Nucleus accumbens (tissue), 56 donors: Measurements from ENCODE around the gene PLA2G2F.

Experiments used
- DNase-seq, 56 donors: peaks; one replicate each; lab custom pipeline; 2025; lab: John Stamatoyannopoulos, UW

The PLA2G2F gene

DNA sequence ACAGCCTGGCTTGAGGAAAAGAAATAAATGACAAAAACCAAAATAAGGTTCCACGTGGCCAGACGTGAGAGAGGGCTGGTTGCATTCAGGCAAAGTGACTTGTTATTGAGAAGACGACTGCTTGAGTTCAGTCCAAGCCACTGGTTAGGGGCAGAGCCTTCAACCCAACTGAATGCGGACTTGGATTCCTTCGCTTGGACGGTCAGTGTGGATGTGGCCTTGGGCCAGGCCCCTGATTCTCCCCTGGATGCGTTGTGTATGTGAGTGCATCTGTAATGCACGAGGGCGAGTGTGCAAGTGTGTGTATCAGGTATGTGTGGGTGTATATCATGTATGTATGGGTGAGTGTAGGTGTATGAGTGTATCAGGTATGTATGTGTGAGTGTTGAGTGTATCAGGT, 1.9 kb downstream of the PLA2G2F start:
- DNase-seq: no peak

DNA sequence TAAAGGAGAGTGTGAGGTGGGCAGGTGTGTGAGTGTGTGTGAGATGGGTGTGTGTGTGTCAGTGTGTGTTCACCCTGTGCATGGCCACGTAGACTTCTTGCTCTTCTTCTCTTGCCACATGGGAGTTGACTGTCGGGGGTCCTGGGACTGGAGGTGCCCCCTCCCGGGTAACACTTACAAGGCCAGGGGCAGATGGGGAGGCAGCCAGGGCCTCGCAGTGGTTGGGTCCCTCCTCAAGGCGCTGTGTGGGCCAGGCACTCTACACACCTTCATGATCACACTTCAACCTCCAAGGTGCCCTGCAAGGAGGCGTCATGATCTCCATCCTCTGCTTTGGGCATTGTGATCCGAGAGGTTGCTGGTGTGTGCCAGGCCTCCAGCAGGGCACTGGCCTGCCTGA, 2.3 kb downstream of the PLA2G2F start:
- DNase-seq: no peak

DNA sequence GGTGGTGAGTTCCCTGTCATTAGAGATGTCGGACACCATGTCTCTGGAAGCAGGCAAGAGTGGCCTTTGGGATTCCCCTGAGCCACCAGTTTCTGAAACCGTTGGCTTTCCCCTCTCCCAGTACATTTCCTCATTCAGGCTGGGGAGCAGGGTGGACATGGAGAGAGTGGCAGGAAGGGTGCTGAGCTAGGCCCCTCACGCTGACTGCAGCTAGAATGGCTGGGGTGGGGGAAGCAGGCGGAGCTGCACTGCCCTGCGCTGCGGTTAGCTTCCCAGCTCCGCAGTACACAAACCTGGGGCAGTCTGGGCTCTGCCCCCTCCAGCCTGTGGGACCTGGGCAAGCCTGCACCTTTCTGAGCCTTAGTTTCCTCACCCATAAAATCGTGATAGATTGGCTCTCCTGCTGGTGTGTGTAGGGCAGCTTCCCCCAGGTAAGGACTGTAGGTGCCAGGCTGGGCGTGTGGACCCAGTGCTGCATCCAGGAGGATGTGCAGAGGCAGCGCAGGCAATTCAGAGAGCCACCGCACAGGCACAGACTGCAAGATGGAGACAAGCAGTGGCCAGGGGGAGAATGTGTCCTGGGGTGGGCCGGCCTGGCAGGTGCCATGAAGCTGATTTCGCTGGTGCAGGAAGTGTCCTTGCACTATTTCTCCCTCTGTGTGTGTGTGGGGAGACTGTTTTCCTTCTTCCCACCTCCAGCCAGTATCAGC, 3.0 kb downstream of the PLA2G2F start:
- no peak for DNase-seq

DNA sequence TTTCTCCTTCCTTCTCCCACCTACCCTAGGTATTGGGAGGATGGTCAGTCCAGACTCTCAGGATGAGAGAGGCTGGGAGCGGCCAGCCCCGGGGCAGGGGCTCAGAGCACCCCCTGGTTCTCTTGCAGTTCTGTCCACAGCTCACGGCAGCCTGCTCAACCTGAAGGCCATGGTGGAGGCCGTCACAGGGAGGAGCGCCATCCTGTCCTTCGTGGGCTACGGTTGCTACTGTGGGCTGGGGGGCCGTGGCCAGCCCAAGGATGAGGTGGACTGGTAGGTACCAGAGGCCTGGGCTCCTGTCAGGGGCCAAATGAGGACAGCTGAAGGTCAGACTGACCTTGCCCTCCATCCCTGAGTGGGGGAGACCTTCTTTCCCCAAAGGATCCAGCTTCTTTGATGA, 4.2 kb downstream of the PLA2G2F start:
- no peak for DNase-seq

DNA sequence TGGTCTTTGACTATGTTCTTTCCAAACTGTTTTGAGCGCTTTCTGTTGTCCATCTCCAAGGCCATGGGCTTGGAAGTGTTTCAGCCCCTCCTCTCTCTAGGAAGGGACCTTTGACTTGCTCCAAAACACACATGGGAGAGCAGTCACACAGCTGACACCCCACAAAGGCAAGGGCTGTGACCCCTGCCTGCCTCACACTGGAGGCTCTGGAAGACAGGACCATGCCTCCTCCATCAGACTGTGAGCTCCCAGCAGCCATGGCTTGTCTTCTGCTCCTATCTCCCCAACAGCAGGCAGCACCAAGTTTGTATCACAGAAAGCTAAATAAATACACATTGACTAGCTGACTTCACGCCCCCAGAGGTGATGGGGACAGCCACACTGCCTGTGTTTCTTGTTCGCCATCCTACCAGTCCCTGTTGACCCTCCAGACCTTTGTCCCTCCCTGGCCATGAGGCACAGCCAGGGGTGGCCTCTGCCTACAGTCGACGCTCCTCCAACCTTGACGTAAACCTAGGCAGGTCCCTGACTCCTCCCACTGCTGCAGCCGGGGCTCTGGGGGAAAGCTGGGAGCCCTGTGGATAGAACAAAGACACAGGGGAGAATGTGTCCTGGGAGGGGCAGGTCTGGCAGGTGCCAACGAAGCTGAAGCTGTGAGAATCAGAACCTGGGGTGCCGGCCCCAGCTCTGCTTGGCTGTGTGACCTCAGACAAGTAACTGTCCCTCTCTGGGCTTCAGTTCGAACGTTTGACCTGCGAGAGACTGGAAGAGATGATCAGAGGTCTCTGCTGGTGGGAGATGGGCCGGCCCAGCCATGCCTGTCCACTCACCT, 4.8 kb downstream of the PLA2G2F start:
- no peak for DNase-seq

DNA sequence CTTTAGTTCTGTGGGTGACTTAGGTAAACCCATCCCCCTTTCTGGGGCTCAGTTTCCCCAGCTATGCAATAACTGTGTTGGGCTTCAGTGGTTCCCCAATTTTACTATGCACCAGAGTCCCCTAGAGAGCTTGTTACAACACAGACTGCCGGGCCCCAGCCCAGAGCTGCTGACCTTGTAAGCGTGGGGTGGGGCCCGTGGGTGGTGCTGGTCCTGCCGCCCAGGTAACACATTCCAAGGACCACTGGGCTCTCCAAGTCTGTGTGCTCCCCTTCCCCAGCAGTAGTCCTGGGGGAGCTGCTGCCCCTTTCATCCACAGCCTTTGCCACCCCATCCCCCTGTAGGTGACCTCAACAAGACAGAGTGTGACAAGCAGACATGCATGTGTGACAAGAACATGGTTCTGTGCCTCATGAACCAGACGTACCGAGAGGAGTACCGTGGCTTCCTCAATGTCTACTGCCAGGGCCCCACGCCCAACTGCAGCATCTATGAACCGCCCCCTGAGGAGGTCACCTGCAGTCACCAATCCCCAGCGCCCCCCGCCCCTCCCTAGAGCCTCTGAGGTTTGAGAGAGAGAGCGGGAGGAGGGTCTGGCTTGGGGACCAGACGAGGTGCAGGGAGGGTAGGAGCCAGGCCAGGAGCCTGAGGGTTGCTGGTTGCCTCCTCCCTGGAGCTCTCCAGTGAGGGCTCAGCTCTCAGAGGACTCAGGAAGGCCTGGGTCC, 8.9 kb downstream of the PLA2G2F start:
- DNase-seq: no peak

DNA sequence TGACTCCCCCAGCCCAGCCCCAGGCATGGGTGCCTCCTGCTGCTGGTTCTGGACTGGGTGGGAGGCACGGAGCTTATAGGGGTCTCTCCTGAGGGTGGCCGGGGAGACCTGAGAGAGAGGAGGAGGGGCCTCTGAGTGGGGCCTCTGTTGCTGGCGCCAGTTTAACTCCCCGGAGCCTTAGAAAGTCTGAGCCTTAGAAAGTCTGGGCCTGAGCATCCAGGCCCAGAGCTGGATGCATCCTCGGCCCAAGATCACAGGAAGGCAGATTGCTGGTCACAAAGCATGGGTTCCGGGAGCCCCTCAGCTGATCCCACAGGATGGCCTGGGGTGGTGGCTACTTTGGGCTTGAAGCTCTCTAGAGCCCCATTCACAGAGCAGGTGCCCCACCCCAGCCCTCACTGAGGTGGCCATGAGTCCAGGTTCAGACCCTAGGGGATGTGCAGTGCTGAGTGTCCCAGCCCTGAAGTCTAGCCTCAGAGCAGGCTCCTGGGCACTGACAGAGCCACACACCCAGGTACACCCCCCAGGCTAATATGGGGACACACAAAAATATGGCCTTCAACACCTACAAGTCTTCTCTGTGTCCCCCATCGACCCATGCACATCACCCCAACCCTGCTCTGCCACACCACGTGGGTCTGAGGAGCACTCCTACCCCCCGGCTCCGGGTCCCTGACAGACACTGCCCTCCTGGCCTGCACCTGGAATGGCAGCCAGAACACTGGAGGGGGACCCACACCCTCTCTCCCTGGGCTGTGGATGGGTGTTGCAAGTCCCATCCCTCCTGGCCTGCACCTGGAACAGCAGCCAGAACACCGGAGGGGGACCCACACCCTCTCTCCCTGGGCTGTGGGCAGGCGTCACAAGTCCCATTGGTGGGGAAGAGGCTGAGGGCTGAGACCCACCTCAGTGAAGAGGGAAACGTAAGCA, 9.7 kb downstream of the PLA2G2F start:
- no peak for DNase-seq

DNA sequence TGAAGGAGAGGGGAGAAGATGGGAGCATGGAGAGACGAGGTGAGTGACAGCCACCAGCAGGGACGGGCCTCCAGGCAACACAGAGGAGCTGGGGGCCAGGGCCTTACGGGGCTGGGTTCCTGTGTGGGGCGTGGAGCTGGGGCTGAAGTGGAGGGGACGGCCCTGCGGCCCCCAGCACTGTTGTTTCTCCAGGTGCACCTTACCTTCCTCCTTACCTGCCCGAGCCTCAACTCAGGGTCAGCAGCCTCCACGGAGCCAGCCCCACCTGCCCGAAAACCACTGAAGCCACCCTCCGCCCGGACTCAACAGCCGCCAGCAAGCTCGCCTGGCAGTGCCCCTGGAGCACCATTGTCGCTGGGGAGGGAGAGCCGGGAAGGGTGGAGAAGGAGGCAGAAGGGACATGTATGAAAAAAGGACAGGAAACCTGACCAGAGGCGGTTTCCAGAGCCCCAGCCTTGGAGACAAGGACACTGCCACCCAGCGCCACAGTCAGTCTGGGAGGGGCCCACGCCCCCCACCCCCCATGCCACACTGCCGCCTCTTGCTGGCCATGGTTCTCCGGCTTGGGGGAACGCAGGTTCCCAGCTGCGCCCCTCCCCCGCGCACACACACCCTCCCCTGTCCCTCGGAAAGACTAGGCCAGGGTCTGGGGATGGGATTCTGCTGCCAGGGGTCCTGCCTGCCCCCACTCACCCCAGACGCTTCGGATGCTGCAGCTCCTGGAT, 10.6 kb downstream of the PLA2G2F start:
- no peak for DNase-seq

DNA sequence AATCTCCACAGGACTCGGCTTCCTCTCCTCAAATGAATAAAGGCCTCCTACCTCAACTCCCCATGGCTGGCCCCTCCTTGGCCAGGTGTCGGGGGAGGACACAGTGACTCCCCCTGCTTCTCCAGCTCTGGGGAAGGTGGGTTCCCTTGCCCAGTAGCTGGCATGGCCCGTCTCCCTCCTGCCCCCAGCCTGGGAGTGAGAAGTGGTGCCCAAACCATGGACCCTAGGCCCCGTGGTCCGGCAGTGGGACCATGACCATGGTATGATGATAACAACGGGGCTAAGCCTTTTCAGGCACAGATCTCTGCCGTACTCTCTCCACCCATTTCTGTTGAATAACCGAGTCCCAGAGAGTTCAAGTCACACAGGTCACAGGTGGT, 11.2 kb downstream of the PLA2G2F start:
- DNase-seq: no peak

DNA sequence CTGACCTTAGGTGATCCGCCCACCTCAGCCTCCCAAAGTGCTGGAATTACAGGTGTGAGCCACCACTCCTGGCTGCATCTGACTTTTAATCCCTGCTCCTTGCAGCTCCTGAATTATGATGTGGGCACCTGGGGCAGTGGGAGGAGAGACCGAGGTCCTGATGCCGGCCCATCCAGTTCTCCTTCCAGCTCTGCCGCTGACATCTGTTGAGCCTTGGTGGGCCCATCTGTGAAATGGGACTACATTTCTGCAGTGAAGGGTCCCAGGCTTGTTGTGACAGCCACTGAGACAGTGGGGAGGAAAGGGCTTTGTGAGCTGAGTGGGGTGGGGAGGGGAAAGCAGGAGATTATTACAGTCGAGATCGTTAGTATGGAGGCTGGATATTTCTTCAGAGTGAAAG, 11.8 kb downstream of the PLA2G2F start:
- DNase-seq: no peak

DNA sequence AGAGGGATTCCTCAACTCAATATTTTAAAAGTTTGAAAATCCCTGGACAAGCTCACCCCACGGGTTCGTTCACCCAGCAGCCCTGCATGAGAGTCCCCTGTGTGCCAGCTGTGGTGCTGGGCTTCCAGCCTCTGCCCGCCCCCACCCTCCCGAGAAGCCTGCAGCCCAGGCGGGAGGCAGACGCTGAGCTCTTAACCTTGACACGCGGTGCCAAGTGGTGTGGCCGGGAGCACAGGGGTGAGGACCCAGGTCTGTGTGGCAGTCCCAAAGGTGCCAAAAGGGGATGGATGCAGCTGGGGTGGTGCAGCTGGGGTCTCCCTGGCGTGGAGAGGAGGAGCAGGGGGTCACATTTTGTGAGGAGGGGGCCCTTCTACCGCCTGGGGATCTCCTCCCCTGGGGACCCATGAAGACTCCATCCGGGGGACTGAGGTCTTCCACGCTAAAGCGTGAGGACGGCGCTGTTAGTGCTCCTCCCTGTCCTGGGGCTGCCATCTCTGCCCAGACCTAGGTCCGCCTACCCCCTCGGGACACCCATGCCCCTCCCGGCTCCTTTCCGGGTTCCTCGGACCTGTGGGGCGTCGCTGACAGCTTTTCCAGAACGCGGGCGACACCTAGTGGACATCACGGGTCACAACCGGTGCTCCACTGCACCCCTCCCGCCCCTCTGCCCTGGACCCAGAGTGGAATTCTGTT, 12.9 kb downstream of the PLA2G2F start:
- DNase-seq: peak in 51 of 56 donors; percentile 22 to 87 (median 62)

DNA sequence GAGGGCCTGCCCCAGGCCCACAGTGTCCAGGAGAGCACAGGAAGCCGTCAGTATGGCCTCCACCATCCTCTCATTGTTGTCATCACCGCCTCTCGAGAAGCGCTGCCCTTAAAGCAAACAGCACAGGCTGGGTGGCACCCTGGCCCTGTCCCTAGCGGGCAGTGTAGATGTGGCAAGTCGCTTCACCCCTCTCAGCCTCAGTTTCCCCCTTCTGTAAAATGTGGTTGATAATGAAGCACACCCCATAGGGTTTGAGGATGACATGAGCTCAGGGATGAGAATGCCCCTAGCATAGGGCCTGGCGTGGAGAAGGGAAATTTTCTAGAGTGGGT, 13.4 kb downstream of the PLA2G2F start:
- no peak for DNase-seq

DNA sequence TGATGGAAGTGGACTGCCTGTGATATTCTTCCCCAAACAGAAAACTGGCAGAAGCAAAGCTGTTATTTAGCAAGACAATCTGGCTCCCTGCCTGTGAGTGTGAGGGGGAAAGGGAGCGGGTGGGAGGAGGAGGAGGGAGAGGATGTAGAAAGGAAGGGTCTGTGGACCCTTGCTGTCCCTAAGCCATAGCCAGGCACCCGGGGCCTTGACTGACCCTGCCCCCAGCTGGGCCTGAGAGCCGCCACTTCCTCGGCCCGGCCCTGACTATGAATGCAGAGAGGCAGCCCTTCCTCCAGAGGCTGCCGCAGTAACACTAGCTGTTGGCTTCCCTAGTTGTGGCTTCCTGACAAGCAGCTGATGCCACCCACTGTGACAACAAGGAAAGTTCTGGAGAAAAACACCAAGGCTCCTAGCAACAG, 13.9 kb downstream of the PLA2G2F start:
- DNase-seq: peak in 43 of 56 donors; percentile 11 to 75 (median 46)

DNA sequence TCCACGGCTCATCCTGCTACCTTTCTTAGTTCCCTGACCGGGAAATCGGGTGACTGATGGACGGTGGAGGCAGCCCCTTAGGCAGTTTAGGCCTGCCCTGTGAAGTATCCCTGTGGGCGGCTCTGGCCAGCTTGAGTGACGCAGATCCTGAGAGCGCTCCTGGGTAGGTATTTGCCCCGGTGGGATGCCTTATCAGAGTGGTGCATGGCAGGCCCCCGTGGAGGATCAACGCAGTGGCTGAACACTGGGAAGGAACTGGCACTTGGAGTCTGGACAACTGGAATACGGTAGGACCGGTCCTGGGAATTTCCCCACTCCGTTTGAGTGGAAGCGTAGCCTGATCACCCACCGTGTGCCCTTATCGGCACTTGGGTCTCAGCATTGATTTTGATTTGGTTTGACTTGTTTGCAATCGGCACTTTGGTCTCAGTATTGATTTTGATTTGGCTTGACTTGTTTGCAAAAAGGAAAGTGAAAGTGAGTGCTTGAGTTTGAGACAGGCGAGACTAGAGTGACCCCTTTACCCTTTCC, 15.2 kb downstream of the PLA2G2F start:
- DNase-seq: no peak

DNA sequence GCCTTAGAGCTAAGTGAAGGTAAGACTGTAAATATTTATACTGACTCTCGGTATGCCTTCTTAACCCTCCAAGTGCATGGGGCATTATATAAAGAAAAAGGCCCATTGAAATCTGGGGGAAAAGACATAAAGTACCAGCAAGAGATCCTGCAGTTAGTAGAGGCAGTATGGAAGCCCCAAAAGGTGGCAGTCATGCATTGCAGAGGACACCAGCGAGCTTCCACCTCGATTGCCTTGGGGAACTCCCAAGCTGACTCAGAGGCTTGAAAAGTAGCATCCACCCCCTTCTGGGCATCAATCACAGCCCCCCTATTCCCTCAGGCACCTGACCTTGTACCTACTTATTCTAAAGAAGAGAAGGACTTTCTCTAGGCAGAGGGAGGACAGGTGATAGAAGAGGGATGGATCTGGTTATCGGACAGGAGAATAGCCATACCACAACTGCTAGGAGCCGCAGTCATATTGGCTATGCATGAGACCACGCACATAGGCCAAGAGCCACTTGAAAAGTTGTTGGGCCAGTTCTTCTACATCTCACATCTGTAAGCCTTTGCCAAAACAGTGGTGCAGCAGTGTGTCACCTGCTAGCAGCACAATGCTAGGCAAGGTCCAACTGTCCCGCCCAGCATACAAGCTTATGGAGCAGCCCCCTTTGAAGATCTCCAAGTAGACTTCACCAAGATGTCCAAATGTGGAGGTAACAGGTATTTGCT, 19.4 kb downstream of the PLA2G2F start:
- no peak for DNase-seq

DNA sequence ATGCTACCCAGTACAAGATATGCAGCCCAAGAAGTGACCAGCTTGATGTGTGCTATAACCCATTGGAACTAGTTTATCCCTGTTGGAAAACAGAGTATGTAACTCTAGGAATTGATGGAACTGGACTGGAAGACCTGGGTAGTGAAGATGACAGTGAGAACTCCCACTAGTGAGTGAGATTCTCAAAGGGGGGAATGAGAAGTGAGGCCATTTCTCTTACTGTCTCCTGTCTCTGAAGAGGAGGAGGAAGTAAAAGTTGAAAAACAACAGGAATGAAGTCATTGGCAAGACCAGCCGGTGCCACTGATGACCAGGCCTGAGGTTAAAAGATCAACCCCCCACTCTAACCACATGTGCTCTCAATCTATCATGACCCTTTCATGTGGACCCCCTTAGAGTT, 20.9 kb downstream of the PLA2G2F start:
- DNase-seq: no peak

DNA sequence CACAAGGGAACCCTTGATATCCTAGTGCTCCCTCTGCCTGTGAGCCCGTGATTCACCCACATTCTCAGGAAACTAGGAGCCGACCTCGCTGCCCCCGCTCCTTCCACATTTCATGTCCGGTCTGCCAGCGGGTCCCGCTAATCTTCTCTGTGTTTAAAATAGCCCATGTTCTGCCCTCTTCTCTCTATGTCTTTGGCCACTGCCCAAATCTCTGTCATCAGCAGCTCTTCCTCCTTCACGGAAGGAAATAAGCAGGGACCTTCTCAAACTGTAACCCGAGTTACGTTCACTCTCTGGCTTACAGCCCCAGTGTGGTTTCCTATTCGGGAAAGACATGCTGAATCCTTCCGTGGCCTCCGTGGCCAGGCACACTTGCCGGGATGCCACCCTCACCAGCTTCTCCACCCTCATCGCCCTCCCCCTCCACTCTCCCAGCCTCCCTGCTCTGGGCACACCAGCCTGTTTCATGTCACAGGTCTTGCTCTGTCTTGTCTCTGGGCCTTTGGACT, 25.6 kb downstream of the PLA2G2F start:
- DNase-seq: peak in 14 of 56 donors; percentile 8 to 47 (median 20)

DNA sequence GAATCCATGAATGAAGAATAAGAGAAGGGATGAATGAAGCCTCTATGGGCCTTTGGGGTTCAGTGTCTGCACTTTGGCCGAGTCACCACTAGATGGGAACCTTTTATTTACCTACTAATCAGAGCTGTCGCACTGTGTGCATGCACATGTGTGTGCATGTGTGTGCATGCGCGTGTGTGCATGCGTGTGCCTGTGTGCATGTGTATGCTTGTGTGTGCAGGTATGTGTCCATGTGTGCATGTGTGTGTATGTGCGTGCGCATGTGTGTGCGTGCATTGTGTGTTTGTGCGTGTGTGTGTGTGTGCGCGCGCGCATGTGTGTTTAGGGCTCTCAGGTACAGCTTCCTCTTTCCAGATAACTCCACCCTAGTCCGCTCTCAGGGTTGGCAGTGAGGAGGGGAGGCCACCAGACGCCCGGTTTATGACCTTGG, 26.4 kb downstream of the PLA2G2F start:
- no peak for DNase-seq
